Left ventricle myocardium inferior (tissue), 1 donor: ENCODE measurements around the gene B2M. TPM values are rescaled to one million over a fixed set of nuclear protein-coding genes. Genes with fewer than 3 reads are reported as not detected.

Experiments
- DNase-seq: peaks from one replicate; pipeline ENCODE4 v3.0.0-alpha.2; 2020
- H3K27ac ChIP-seq: fragments of 200-600 bp; replicated peaks from 2 replicates; pipeline ENCODE4 v1.8.0; 2021
- H3K27me3 ChIP-seq: fragments of 200-600 bp; 2 replicates; pipeline ENCODE4 v1.8.0; 2021; ENCODE audit warnings: low read depth
- H3K36me3 ChIP-seq: fragments of 200-600 bp; 2 replicates; pipeline ENCODE4 v1.8.0; 2021
- H3K4me1 ChIP-seq: fragments of 200-600 bp; 2 replicates; pipeline ENCODE4 v1.8.0; 2021
- H3K4me3 ChIP-seq: fragments of 200-600 bp; 2 replicates; pipeline ENCODE4 v1.8.0; 2021; ENCODE audit warnings: mild to moderate bottlenecking, moderate library complexity
- H3K9me3 ChIP-seq: fragments of 200-600 bp; replicated peaks from 2 replicates; pipeline ENCODE4 v1.8.0; 2021
- intact Hi-C: fragments of 100-400 bp; cut with micrococcal nuclease; formaldehyde crosslinking; loops from one replicate; pipeline ENCODE4 v1.11.0; 2022
- long read RNA-seq: library from polyadenylated mRNA; unstranded; transcript quantifications from one replicate; pipeline ENCODE4 v2.0.0, GENCODE V29; 2021
- total RNA-seq: library from RNA; stranded (reverse); fragmentation: NEBNext Ultra II Directional; extraction: Animal tissue kit (Norgen Biotek cat#: 25700); gene quantifications from one replicate; pipeline ENCODE4 v1.2.1, GENCODE V29; 2021
- TF ChIP-seq, protein P1 (sequence below): fragments of 200-600 bp; IDR thresholded peaks from 2 replicates; pipeline ENCODE4 v1.8.0; 2021; ENCODE audit warnings: antibody characterized with exemption, mild to moderate bottlenecking, borderline replicate concordance
- donor health status: DM: no; HTN: yes; CAD: no; lungs with severe emphysema.

The B2M gene
- total RNA-seq, result 1,128 TPM
- long read RNA-seq, transcript B2M-213 (1 exons, 2,329 nt), result minor isoform, 70 of 726 reads
- long read RNA-seq, transcript B2M-204 (4 exons, 1,705 nt), result major isoform, 645 of 726 reads
- long read RNA-seq, partial matches to known transcripts, result 5 of 726 reads
- long read RNA-seq, other reads (novel, unspliced or antisense), result 2 of 726 reads

DNA sequence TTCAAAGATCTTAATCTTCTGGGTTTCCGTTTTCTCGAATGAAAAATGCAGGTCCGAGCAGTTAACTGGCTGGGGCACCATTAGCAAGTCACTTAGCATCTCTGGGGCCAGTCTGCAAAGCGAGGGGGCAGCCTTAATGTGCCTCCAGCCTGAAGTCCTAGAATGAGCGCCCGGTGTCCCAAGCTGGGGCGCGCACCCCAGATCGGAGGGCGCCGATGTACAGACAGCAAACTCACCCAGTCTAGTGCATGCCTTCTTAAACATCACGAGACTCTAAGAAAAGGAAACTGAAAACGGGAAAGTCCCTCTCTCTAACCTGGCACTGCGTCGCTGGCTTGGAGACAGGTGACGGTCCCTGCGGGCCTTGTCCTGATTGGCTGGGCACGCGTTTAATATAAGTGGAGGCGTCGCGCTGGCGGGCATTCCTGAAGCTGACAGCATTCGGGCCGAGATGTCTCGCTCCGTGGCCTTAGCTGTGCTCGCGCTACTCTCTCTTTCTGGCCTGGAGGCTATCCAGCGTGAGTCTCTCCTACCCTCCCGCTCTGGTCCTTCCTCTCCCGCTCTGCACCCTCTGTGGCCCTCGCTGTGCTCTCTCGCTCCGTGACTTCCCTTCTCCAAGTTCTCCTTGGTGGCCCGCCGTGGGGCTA lies at the start of gene B2M, which contains the start of gene PATL2:
TSS of gene B2M (plus strand) at position 422 of the 647 bp plus-strand sequence. CDS start at position 452, 30 bp downstream.
TSS of gene PATL2 (minus strand) at position 228 of the 647 bp plus-strand sequence. CDS start 34,833 bp downstream, outside the sequence.
- Histone ChIP-seq H3K27me3 (no peaks in the 10 kb centered on the region), H3K4me3 (peak within 1 kb of the TSS; percentile 92), H3K4me1 (peaks cover 66% of the 10 kb centered on the region), H3K27ac (peak within 1 kb of the TSS; percentile 99), H3K36me3 (peaks cover 11% of the 10 kb centered on the region), H3K9me3 (no peaks in the 10 kb centered on the region)
- TF ChIP-seq, protein P1, sequence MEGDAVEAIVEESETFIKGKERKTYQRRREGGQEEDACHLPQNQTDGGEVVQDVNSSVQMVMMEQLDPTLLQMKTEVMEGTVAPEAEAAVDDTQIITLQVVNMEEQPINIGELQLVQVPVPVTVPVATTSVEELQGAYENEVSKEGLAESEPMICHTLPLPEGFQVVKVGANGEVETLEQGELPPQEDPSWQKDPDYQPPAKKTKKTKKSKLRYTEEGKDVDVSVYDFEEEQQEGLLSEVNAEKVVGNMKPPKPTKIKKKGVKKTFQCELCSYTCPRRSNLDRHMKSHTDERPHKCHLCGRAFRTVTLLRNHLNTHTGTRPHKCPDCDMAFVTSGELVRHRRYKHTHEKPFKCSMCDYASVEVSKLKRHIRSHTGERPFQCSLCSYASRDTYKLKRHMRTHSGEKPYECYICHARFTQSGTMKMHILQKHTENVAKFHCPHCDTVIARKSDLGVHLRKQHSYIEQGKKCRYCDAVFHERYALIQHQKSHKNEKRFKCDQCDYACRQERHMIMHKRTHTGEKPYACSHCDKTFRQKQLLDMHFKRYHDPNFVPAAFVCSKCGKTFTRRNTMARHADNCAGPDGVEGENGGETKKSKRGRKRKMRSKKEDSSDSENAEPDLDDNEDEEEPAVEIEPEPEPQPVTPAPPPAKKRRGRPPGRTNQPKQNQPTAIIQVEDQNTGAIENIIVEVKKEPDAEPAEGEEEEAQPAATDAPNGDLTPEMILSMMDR, result no peak
- DNase-seq, result peak; percentile 94
- intact Hi-C loops, result no loop called here

DNA sequence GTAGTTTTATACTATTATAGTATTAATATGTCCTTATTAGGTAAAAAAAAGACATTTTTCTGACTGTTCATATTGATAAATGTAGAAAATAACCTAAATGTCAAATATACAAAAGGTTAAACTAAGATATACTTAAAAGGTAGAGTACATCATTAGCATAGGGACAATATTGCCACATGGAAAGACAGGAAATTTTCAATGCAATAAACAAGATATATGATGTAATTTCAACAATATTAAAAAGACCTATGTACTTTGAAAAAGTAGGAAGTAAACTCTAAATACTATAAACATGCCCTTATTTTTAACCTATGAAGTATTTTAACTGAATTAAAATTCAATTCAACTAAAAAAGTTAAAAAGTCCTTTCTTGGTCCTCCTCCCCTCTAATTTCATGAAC lies 49.7 kb upstream of the B2M start:
- intact Hi-C loops, result loop anchor here (5.0 kb wide), 1 partner anchor 76 kb away; the partner anchor contains the start of gene TRIM69
- no peak for DNase-seq
- Histone ChIP-seq H3K27ac (peak overlapping the region; percentile 100), H3K4me1 (peaks cover 50% of the 10 kb centered on the region), H3K27me3 (no peaks in the 10 kb centered on the region), H3K36me3 (peaks cover 35% of the 10 kb centered on the region), H3K9me3 (no peaks in the 10 kb centered on the region), H3K4me3 (no peak overlapping the region)
- TF ChIP-seq, protein P1, result no peak

DNA sequence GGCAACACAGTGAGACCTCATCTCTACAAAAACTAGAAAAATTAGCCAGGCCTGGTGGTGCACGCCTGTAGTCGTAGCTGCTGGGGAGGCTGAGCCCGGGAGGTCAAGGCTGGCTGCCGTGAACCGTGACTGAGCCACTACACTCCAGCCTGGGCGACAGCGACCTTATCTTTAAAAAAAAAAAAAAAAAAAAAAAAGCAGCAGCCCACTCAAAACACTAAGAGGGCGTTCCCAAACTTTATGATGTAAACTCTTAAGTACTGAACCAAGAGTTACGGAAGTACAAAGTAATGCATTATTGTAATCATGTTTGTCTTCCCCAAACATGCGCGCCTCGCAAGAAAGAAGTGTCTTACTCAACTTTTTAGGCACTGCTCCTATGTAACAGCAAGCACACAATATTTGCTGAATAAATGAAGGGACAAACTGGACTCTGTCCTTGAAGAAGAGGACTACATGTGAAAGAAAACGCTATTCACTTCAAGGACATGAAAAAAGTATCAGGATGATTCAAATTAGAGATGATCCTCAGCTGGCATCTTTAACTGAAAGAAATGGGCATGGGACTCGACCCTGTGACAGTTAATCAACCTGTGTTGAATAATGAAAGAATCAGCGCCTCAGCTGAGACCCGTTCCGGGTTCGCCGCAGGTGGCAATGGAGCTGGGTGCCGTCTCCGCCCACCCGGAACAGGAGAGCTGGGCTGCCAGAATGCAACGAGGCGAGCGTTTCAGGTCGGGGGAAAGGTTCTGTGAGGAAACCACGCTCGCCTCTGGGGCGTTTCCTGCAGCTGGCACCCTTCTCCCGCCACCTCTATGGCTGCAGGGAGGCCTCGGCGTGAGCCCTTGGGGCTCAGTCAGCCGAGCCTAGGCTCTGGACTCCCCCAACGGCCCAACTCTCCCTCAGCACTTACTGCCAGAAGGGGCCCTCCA lies 48.6 kb upstream of the B2M start:
- peak overlapping the region; percentile 100 for H3K27ac ChIP-seq
- H3K4me3 ChIP-seq, result peak overlapping the region; percentile 99
- no peaks in the 10 kb centered on the region for H3K9me3 ChIP-seq
- H3K36me3 ChIP-seq, result peaks cover 25% of the 10 kb centered on the region
- TF ChIP-seq, protein P1, result no peak
- no peaks in the 10 kb centered on the region for H3K27me3 ChIP-seq
- peak; percentile 54 for DNase-seq
- intact Hi-C loops, result loop anchor here (5.0 kb wide), 1 partner anchor 75 kb away; the partner anchor contains the start of gene TRIM69
- peaks cover 50% of the 10 kb centered on the region for H3K4me1 ChIP-seq

DNA sequence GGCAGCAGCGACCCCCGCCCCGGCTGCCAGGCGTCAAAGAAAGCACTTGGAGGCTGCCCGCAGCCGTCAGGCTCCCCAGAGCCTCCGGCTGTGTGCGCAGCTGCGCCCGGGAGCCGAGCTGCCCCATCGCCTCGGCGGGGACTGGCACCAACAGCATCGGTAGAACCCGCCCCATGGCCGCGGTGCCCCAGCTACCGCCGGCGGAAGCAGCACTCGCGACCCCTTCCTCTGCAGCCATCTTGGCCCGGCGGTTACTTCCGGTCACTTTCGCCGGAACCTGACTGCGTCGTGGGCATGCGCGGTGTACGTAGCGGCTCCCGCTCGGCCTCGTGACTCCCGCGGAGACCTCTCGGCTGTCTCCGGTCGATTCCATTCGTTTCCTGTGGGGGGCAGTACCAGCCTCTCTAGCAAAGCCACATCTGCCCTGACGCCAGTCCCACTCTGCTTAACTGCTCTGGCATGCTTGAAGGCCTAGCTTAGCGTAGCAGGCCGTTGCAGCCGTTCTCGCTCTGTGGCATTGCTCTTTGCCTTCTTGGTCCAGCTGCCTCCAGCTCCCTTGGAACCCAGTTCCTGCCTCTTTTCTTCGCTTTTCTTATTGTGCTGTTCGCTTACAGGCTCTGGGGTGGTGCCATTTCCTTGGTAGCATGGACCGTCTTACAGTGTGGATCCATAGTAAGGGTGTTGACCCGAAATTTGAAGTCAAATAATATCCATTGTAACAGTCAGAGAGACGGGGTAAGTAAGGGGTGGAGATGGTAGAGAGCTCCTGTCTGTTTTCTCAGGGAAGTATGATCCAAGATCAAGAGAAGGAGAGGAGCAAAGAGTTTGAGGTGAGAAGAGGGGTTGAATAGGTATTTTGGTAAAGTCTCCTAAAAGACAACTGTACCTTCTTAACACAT lies 47.7 kb upstream of the B2M start, which contains the start of gene SPG11:
TSS of gene SPG11 (minus strand) at position 253 of the 899 bp plus-strand sequence. CDS start at position 238, 15 bp downstream.
- TF ChIP-seq, protein P1, result peak; percentile 98
- Histone ChIP-seq H3K9me3 (no peaks in the 10 kb centered on the region), H3K27me3 (no peaks in the 10 kb centered on the region), H3K4me1 (peaks cover 49% of the 10 kb centered on the region), H3K36me3 (peaks cover 18% of the 10 kb centered on the region), H3K4me3 (peak within 1 kb of the TSS; percentile 99), H3K27ac (peak within 1 kb of the TSS; percentile 100)
- peak; percentile 98 for DNase-seq
- intact Hi-C loops, result loop anchor here (5.0 kb wide), 1 partner anchor 74 kb away; the partner anchor contains the start of gene TRIM69
